H1 (cell line): ENCODE measurements around the gene ZBTB14. TPM values are rescaled to one million over a fixed set of nuclear protein-coding genes. Genes with fewer than 3 reads are reported as not detected.

Experiments
- CBX8 ChIP-seq: fragments of 300-800, 300-1000 bp; sonication (generic); IDR thresholded peaks from 2 replicates; pipeline ENCODE4 v1.7.1; 2016; ENCODE audit warnings: low read depth, low read length, borderline replicate concordance
- polyA plus RNA-seq, 7 experiments: library from polyadenylated mRNA; depleted of rRNA in 3 of 7; stranded (reverse) in 5 of 7; unstranded in 2 of 7; fragments of >200 nt in 5 of 7; fragments of 200-250 nt in 2 of 7; gene quantifications; 1 replicate in 5 of 7; 2 replicates in 1 of 7; 4 replicates in 1 of 7; pipeline versions ENCODE4 v1.2.1 to v1.2.3, GENCODE V29; 2011 to 2013; ENCODE audit warnings: missing spikeins in 2 of 7, mixed read lengths in 2 of 7
- total RNA-seq: library from RNA; stranded (reverse); fragmentation: NEBNext Ultra II Directional; extraction: Animal tissue kit (Norgen Biotek cat#: 25700); gene quantifications from 2 replicates; pipeline ENCODE4 v1.2.1, GENCODE V29; 2021
- TF ChIP-seq, protein P1 (sequence below): IDR thresholded peaks from 2 replicates; pipeline ENCODE4 v1.6.1; 2011; ENCODE audit warnings: low read length, improper control_type of control experiment
- TF ChIP-seq, protein P2 (sequence below): fragments of 300-600 bp; sonication (generic); IDR thresholded peaks from 2 replicates; pipeline ENCODE4 v1.7.1; 2012; ENCODE audit warnings: low read length, moderate library complexity, mild to moderate bottlenecking, inconsistent platforms; ENCODE audit not compliant: insufficient replicate concordance

Gene ZBTB14
- total and polyA plus RNA-seq, 2 of the 8 experiments (the other 6 are each of a cell fraction or from before 2014, with no cell fraction given), result 5.2 to 18.3 TPM

DNA sequence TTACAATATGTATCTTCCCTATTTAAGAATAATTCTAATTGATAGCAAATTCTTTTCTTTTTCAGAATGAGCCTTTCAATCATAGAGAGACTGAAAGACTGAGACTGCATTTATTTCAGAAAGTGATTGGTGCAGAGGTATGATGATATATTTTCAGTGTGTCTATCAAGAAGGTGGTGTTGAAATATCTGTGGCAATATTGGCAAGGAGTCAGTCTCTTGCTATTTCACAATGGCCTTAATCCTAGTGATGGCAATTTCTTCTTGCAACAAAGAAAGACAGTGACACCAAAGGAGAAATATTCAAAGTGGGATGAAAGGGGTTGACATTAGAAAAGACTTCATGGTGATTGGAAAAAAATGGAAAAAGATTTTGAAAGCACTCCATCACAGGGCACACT is 21.7 kb upstream of the ZBTB14 start (continued):
- TF ChIP-seq, protein P1, sequence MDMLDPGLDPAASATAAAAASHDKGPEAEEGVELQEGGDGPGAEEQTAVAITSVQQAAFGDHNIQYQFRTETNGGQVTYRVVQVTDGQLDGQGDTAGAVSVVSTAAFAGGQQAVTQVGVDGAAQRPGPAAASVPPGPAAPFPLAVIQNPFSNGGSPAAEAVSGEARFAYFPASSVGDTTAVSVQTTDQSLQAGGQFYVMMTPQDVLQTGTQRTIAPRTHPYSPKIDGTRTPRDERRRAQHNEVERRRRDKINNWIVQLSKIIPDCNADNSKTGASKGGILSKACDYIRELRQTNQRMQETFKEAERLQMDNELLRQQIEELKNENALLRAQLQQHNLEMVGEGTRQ, result no peak
- TF ChIP-seq, protein P2, sequence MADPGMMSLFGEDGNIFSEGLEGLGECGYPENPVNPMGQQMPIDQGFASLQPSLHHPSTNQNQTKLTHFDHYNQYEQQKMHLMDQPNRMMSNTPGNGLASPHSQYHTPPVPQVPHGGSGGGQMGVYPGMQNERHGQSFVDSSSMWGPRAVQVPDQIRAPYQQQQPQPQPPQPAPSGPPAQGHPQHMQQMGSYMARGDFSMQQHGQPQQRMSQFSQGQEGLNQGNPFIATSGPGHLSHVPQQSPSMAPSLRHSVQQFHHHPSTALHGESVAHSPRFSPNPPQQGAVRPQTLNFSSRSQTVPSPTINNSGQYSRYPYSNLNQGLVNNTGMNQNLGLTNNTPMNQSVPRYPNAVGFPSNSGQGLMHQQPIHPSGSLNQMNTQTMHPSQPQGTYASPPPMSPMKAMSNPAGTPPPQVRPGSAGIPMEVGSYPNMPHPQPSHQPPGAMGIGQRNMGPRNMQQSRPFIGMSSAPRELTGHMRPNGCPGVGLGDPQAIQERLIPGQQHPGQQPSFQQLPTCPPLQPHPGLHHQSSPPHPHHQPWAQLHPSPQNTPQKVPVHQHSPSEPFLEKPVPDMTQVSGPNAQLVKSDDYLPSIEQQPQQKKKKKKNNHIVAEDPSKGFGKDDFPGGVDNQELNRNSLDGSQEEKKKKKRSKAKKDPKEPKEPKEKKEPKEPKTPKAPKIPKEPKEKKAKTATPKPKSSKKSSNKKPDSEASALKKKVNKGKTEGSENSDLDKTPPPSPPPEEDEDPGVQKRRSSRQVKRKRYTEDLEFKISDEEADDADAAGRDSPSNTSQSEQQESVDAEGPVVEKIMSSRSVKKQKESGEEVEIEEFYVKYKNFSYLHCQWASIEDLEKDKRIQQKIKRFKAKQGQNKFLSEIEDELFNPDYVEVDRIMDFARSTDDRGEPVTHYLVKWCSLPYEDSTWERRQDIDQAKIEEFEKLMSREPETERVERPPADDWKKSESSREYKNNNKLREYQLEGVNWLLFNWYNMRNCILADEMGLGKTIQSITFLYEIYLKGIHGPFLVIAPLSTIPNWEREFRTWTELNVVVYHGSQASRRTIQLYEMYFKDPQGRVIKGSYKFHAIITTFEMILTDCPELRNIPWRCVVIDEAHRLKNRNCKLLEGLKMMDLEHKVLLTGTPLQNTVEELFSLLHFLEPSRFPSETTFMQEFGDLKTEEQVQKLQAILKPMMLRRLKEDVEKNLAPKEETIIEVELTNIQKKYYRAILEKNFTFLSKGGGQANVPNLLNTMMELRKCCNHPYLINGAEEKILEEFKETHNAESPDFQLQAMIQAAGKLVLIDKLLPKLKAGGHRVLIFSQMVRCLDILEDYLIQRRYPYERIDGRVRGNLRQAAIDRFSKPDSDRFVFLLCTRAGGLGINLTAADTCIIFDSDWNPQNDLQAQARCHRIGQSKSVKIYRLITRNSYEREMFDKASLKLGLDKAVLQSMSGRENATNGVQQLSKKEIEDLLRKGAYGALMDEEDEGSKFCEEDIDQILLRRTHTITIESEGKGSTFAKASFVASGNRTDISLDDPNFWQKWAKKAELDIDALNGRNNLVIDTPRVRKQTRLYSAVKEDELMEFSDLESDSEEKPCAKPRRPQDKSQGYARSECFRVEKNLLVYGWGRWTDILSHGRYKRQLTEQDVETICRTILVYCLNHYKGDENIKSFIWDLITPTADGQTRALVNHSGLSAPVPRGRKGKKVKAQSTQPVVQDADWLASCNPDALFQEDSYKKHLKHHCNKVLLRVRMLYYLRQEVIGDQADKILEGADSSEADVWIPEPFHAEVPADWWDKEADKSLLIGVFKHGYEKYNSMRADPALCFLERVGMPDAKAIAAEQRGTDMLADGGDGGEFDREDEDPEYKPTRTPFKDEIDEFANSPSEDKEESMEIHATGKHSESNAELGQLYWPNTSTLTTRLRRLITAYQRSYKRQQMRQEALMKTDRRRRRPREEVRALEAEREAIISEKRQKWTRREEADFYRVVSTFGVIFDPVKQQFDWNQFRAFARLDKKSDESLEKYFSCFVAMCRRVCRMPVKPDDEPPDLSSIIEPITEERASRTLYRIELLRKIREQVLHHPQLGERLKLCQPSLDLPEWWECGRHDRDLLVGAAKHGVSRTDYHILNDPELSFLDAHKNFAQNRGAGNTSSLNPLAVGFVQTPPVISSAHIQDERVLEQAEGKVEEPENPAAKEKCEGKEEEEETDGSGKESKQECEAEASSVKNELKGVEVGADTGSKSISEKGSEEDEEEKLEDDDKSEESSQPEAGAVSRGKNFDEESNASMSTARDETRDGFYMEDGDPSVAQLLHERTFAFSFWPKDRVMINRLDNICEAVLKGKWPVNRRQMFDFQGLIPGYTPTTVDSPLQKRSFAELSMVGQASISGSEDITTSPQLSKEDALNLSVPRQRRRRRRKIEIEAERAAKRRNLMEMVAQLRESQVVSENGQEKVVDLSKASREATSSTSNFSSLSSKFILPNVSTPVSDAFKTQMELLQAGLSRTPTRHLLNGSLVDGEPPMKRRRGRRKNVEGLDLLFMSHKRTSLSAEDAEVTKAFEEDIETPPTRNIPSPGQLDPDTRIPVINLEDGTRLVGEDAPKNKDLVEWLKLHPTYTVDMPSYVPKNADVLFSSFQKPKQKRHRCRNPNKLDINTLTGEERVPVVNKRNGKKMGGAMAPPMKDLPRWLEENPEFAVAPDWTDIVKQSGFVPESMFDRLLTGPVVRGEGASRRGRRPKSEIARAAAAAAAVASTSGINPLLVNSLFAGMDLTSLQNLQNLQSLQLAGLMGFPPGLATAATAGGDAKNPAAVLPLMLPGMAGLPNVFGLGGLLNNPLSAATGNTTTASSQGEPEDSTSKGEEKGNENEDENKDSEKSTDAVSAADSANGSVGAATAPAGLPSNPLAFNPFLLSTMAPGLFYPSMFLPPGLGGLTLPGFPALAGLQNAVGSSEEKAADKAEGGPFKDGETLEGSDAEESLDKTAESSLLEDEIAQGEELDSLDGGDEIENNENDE, result no peak
- TF ChIP-seq CBX8, result no peak
